Loucy (cell line): Measurements from ENCODE around the gene EIF1.
"Not testable (repeated sequence)": the region's sequence is repeated elsewhere in the genome, so short reads cannot be mapped to it uniquely, and the experiment has no call there.

Experiments
- H2AFZ ChIP-seq: fragments of 200-600 bp; sonication (generic); 2 replicates; pipeline ENCODE4 v1.6.0; 2016; ENCODE audit warnings: antibody characterized with exemption, mild to moderate bottlenecking, low read length, moderate library complexity
- H3F3A ChIP-seq: fragments of 200-600 bp; 2 replicates; pipeline ENCODE4 v1.6.0; 2016; ENCODE audit warnings: antibody characterized with exemption, low read depth, mild to moderate bottlenecking
- H3K27me3 ChIP-seq: fragments of 200-600 bp; sonication (generic); 2 replicates; pipeline ENCODE4 v1.6.1; 2014; ENCODE audit warnings: low read length, mild to moderate bottlenecking; ENCODE audit not compliant: insufficient read depth, poor library complexity, severe bottlenecking
- H3K36me3 ChIP-seq: fragments of 200-600 bp; sonication (generic); 2 replicates; pipeline ENCODE4 v1.6.1; 2016; ENCODE audit warnings: low read length; ENCODE audit not compliant: insufficient read depth
- H3K4me1 ChIP-seq: fragments of 200-600 bp; sonication (generic); 2 replicates; pipeline ENCODE4 v1.5.1; 2014; ENCODE audit warnings: low read length, mild to moderate bottlenecking; ENCODE audit not compliant: insufficient read depth, poor library complexity, severe bottlenecking
- H3K4me2 ChIP-seq: fragments of 200-600 bp; sonication (generic); 2 replicates; pipeline ENCODE4 v1.6.0; 2014; ENCODE audit warnings: antibody characterized with exemption, low read length, low read depth, mild to moderate bottlenecking; ENCODE audit not compliant: poor library complexity, severe bottlenecking
- H3K4me3 ChIP-seq: fragments of 200-600 bp; sonication (generic); 2 replicates; pipeline ENCODE4 v1.5.1; 2014; ENCODE audit warnings: low read length, mild to moderate bottlenecking, mixed read lengths; ENCODE audit not compliant: poor library complexity, severe bottlenecking
- H3K79me2 ChIP-seq: fragments of 200-600 bp; sonication (generic); 2 replicates; pipeline ENCODE4 v1.6.1; 2014; ENCODE audit warnings: low read length; ENCODE audit not compliant: insufficient read depth
- H3K9ac ChIP-seq: fragments of 200-600 bp; sonication (generic); 2 replicates; pipeline ENCODE4 v1.6.0; 2014; ENCODE audit warnings: mild to moderate bottlenecking, low read depth, low read length, moderate library complexity; ENCODE audit not compliant: poor library complexity, severe bottlenecking
- H3K9me2 ChIP-seq: fragments of 200-600 bp; sonication (generic); replicated peaks from 2 replicates; pipeline ENCODE4 v1.6.1; 2016; ENCODE audit warnings: low read depth, low read length, mixed read lengths
- H3K9me3 ChIP-seq: fragments of 200-600 bp; sonication (generic); 2 replicates; pipeline ENCODE4 v1.6.1; 2014; ENCODE audit warnings: mild to moderate bottlenecking, antibody characterized with exemption, low read length, low read depth; ENCODE audit not compliant: insufficient read depth
- H4K20me1 ChIP-seq: fragments of 200-600 bp; sonication (generic); 2 replicates; pipeline ENCODE4 v1.6.0; 2014; ENCODE audit warnings: antibody characterized with exemption, low read length, mild to moderate bottlenecking; ENCODE audit not compliant: insufficient read depth, poor library complexity, severe bottlenecking
- CTCF ChIP-seq: fragments of 200-600 bp; sonication (generic); conservative IDR thresholded peaks from 2 replicates; pipeline ENCODE4 v1.5.1; 2014; ENCODE audit warnings: mild to moderate bottlenecking, antibody characterized with exemption, low read length
- EZH2phosphoT487 ChIP-seq: fragments of 200-600 bp; IDR thresholded peaks from 2 replicates; pipeline ENCODE4 v1.6.1; 2018; ENCODE audit warnings: antibody characterized with exemption, mild to moderate bottlenecking, moderate library complexity, borderline replicate concordance

The EIF1 gene

GRCh38 chr17:41688641-41689496, at the start of gene EIF1:
TSS of gene EIF1 (plus strand) at chr17:41688885. CDS start at chr17:41689039, 154 bp downstream.
- Histone ChIP-seq H4K20me1 (peaks cover 38% of the 10 kb centered on the region), H2AFZ (peak within 1 kb of the TSS; percentile 79), H3K27me3 (peaks cover 7% of the 10 kb centered on the region), H3K36me3 (peaks cover 44% of the 10 kb centered on the region), H3F3A (no peaks in the 10 kb centered on the region), H3K4me2 (peak within 1 kb of the TSS; percentile 95), H3K79me2 (peaks cover 43% of the 10 kb centered on the region), H3K9me2 (no peaks in the 10 kb centered on the region), H3K4me1 (peaks cover 28% of the 10 kb centered on the region), H3K4me3 (peak within 1 kb of the TSS; percentile 93), H3K9ac (peak within 1 kb of the TSS; percentile 98), H3K9me3 (no peaks in the 10 kb centered on the region)
- no peak for TF ChIP-seq EZH2phosphoT487
- TF ChIP-seq CTCF = no peak

- no peak overlapping the region for H3K4me2 ChIP-seq
- no peaks in the 10 kb centered on the region for H3K4me1 ChIP-seq
- H3K9me2 ChIP-seq = no peaks in the 10 kb centered on the region
- no peaks in the 10 kb centered on the region for H3K79me2 ChIP-seq
- H3K36me3 ChIP-seq = no peaks in the 10 kb centered on the region
- H3F3A ChIP-seq = no peaks in the 10 kb centered on the region
- H3K9me3 ChIP-seq = no peaks in the 10 kb centered on the region
- H2AFZ ChIP-seq = no peak overlapping the region
- no peak overlapping the region for H3K4me3 ChIP-seq
- H3K9ac ChIP-seq = no peak overlapping the region
- no peak for TF ChIP-seq EZH2phosphoT487
- no peak for TF ChIP-seq CTCF
- no peaks in the 10 kb centered on the region for H3K27me3 ChIP-seq
- no peaks in the 10 kb centered on the region for H4K20me1 ChIP-seq
Measured at GRCh38 chr17:41638941-41639340, 49.7 kb upstream of the EIF1 start.

- Histone ChIP-seq H3F3A (no peaks in the 10 kb centered on the region), H3K9ac (no peak overlapping the region), H3K4me3 (no peak overlapping the region), H3K27me3 (no peaks in the 10 kb centered on the region), H3K4me1 (no peaks in the 10 kb centered on the region), H3K79me2 (no peaks in the 10 kb centered on the region), H3K9me2 (no peaks in the 10 kb centered on the region), H2AFZ (no peak overlapping the region), H4K20me1 (no peaks in the 10 kb centered on the region), H3K9me3 (no peaks in the 10 kb centered on the region), H3K4me2 (no peak overlapping the region), H3K36me3 (no peaks in the 10 kb centered on the region)
- TF ChIP-seq CTCF (no peak), EZH2phosphoT487 (no peak)
Measured at GRCh38 chr17:41639492-41640473, 48.9 kb upstream of the EIF1 start.

- not testable (repeated sequence) for H3K9me3 ChIP-seq, H3K27me3 ChIP-seq, H4K20me1 ChIP-seq, H3K36me3 ChIP-seq, H3K4me2 ChIP-seq, H3K4me3 ChIP-seq, H3K9ac ChIP-seq, H3K9me2 ChIP-seq, H2AFZ ChIP-seq, H3K79me2 ChIP-seq, H3K4me1 ChIP-seq, H3F3A ChIP-seq
Measured at GRCh38 chr17:41640596-41640995, 48.1 kb upstream of the EIF1 start.
